K562 (cell line): Measurements from ENCODE around the gene EGLN3. TPM values are rescaled to one million over a fixed set of nuclear protein-coding genes. Genes with fewer than 3 reads are reported as not detected.

Experiments
- ARID1B ChIP-seq: fragments of 450-650 bp; IDR thresholded peaks from 2 replicates; pipeline ENCODE4 v1.6.1; 2016; ENCODE audit warnings: antibody characterized with exemption, mild to moderate bottlenecking, inconsistent platforms
- ATF1 ChIP-seq, 2 experiments: fragments of 450-650 bp in 1 of 2; IDR thresholded peaks; 2 replicates each; pipeline ENCODE4 v1.6.1; 2016; ENCODE audit warnings: missing compliant biosample characterization in 1 of 2, missing genetic modification characterization in 1 of 2
- CCNT2 ChIP-seq: IDR thresholded peaks from 2 replicates; pipeline ENCODE4 v1.6.1; 2011; ENCODE audit warnings: borderline replicate concordance, low read depth, mild to moderate bottlenecking, moderate library complexity, mixed read lengths, low read length; ENCODE audit not compliant: insufficient read length; ENCODE audit errors: extremely low read depth
- MYC ChIP-seq, 2 experiments: fragments of 250-450 bp in 1 of 2; sonication (Bioruptor Pico) in 1 of 2; IDR thresholded peaks; 2 replicates each; pipeline versions ENCODE4 v1.5.1 to v1.6.1; 2012 to 2021; ENCODE audit warnings: low read depth in 2 of 2, borderline replicate concordance in 1 of 2, improper control_type of control experiment in 1 of 2, low read length in 1 of 2, mild to moderate bottlenecking in 1 of 2, moderate library complexity in 1 of 2
- NCOA1 ChIP-seq: fragments of 450-650 bp; IDR thresholded peaks from 2 replicates; pipeline ENCODE4 v1.6.1; 2016; ENCODE audit warnings: low read depth
- NCOA2 ChIP-seq, 2 experiments: fragments of 450-650 bp; IDR thresholded peaks; 2 replicates each; pipeline ENCODE4 v1.6.1; 2018; ENCODE audit warnings: mild to moderate bottlenecking in 2 of 2, moderate library complexity in 1 of 2; ENCODE audit not compliant: partially characterized antibody in 2 of 2
- POLR2H ChIP-seq: IDR thresholded peaks from 2 replicates; pipeline ENCODE4 v1.6.1; 2016; ENCODE audit warnings: missing genetic modification characterization, low read depth, mild to moderate bottlenecking, control low read depth, missing compliant biosample characterization, moderate library complexity
- POU5F1 ChIP-seq: fragments of 150-350 bp; IDR thresholded peaks from 2 replicates; pipeline ENCODE4 v1.6.1; 2014; ENCODE audit warnings: borderline replicate concordance, low read length, low read depth, mild to moderate bottlenecking; ENCODE audit not compliant: partially characterized antibody
- STAT5B ChIP-seq: fragments of 250-450 bp; sonication (Bioruptor Pico); IDR thresholded peaks from 2 replicates; pipeline ENCODE4 v1.8.0; 2021; ENCODE audit warnings: mild to moderate bottlenecking, inconsistent platforms
- TAF7 ChIP-seq: fragments of 450-650 bp; IDR thresholded peaks from 2 replicates; pipeline ENCODE4 v1.6.1; 2016; ENCODE audit warnings: missing genetic modification characterization, missing compliant biosample characterization
- TCF7L2 ChIP-seq: fragments of 150-350 bp; IDR thresholded peaks from 2 replicates; pipeline ENCODE4 v1.6.1; 2016; ENCODE audit warnings: low read depth, mild to moderate bottlenecking, low read length, moderate library complexity
- XRCC4 ChIP-seq: IDR thresholded peaks from one replicate; pipeline ENCODE4 v1.6.1; 2011; ENCODE audit not compliant: insufficient read depth, insufficient read length; ENCODE audit errors: extremely low read depth
- YBX1 ChIP-seq: fragments of 450-650 bp; IDR thresholded peaks from 2 replicates; pipeline ENCODE4 v1.7.1; 2016; ENCODE audit warnings: mild to moderate bottlenecking
- ZNF121 ChIP-seq: sonication (generic); formaldehyde crosslinking; conservative IDR thresholded peaks from 2 replicates; pipeline ENCODE4 v1.8.0; 2022; ENCODE audit warnings: missing genetic modification reagents
- ZNF146 ChIP-seq: IDR thresholded peaks from one replicate; pipeline ENCODE4 v1.6.1; 2018; ENCODE audit warnings: missing compliant biosample characterization; ENCODE audit not compliant: unreplicated experiment
- ZNF253 ChIP-seq: fragments of 250-450 bp; sonication (Bioruptor Pico); conservative IDR thresholded peaks from 2 replicates; pipeline ENCODE4 v1.6.1; 2021; ENCODE audit warnings: mild to moderate bottlenecking
- polyA plus RNA-seq, 8 experiments: library from polyadenylated mRNA; depleted of rRNA in 4 of 8; stranded (reverse) in 5 of 8; unstranded in 3 of 8; fragments of >200 nt; fragmentation: Nextera tagmentation in 2 of 8; fragmentation: Illumina TruSeq in 1 of 8; extraction: Ambion mirVana in 2 of 8; extraction: Trizol in 1 of 8; gene quantifications; 2 replicates each; pipeline versions ENCODE4 v1.2.1 to v1.2.3, GENCODE V29; 2011 to 2014; ENCODE audit warnings: inconsistent platforms in 1 of 8, missing spikeins in 1 of 8
- total RNA-seq, 7 experiments: library from RNA; depleted of rRNA in 6 of 7; stranded (reverse); fragments of >200 nt in 6 of 7; fragmentation: Illumina TruSeq in 2 of 7; extraction: Trizol in 2 of 7; gene quantifications; 2 replicates each; pipeline versions ENCODE4 v1.2.1 to v1.2.3, GENCODE V29; 2011 to 2021; ENCODE audit warnings: low replicate concordance in 1 of 7
- TF ChIP-seq, protein P1 (sequence below): fragments of 250-450 bp; sonication (Bioruptor Pico); IDR thresholded peaks from 2 replicates; pipeline ENCODE4 v1.8.0; 2022; ENCODE audit warnings: moderate library complexity, mild to moderate bottlenecking, inconsistent platforms
- TF ChIP-seq, protein P2 (sequence below), 2 experiments: fragments of 200-800 bp in 1 of 2; sonication (Bioruptor generic) in 1 of 2; sonication (generic) in 1 of 2; formaldehyde crosslinking in 1 of 2; IDR thresholded peaks in 1 of 2; conservative IDR thresholded peaks in 1 of 2; 2 replicates each; pipeline versions ENCODE4 v1.5.0 to v1.6.1; 2016 to 2020; ENCODE audit warnings: missing compliant biosample characterization in 1 of 2, missing genetic modification characterization in 1 of 2, missing genetic modification reagents in 1 of 2
- TF ChIP-seq, protein P3 (sequence below): sonication (generic); formaldehyde crosslinking; IDR thresholded peaks from 2 replicates; pipeline ENCODE4 v1.8.0; 2022; ENCODE audit warnings: mild to moderate bottlenecking, missing genetic modification reagents
- TF ChIP-seq, protein P4 (sequence below), 2 experiments: IDR thresholded peaks in 1 of 2; conservative IDR thresholded peaks in 1 of 2; 2 replicates each; pipeline ENCODE4 v1.6.1; 2016; ENCODE audit warnings: low read depth in 2 of 2, mild to moderate bottlenecking in 1 of 2, missing compliant biosample characterization in 1 of 2, missing genetic modification characterization in 1 of 2, moderate library complexity in 1 of 2
- TF ChIP-seq, protein P5 (sequence below): fragments of 450-650 bp; IDR thresholded peaks from 2 replicates; pipeline ENCODE4 v1.6.1; 2016; ENCODE audit warnings: missing biosample characterization, missing genetic modification characterization

Gene EGLN3
- total and polyA plus RNA-seq, 9 of the 15 experiments (the other 6 are each of a cell fraction or from before 2014, with no cell fraction given): 2.5 to 87.6 (median 5.8) TPM

DNA sequence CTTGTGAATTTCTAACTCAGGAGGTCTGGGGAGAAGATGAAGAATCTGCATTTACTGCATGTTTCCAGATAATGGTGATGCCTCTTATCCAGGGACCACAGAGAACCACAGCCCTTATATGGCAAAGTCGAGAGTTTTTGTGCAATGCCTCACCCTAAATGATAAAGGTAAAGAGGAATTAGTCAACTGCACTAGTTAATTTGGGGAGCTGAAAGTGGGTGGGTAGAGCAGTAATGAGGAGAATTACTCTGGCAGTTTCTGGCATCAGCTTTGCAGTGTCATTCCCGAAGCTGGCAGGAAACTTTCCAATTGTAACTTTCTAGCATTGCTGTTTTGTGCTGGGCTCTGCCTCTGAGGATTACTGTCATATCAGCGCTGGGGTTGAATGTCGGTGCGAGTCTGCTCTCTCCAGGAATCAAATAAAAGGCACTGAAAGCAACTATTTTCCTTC is 10.3 kb downstream of the EGLN3 start (continued):
- TF ChIP-seq ZNF146 (CRISPR knock-in tag): no peak
- no peak for TF ChIP-seq POLR2H (tag)
- TF ChIP-seq MYC (IDR thresholded peaks at IDR 0.05; ENCODE audit: low read depth, low read length): no peak
- TF ChIP-seq MYC (CRISPR knock-in tag; IDR thresholded peaks at IDR 0.05; ENCODE audit: borderline replicate concordance, low read depth): no peak
- TF ChIP-seq TCF7L2: no peak
- TF ChIP-seq ZNF121 (CRISPR knock-in tag): no peak
- TF ChIP-seq, protein P1, sequence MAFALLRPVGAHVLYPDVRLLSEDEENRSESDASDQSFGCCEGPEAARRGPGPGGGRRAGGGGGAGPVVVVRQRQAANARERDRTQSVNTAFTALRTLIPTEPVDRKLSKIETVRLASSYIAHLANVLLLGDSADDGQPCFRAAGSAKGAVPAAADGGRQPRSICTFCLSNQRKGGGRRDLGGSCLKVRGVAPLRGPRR (CRISPR knock-in tag): no peak
- TF ChIP-seq ATF1 (CRISPR knock-in tag; IDR thresholded peaks at IDR 0.05): no peak
- no peak for TF ChIP-seq ATF1 (tag; IDR thresholded peaks at IDR 0.05)
- TF ChIP-seq, protein P2, sequence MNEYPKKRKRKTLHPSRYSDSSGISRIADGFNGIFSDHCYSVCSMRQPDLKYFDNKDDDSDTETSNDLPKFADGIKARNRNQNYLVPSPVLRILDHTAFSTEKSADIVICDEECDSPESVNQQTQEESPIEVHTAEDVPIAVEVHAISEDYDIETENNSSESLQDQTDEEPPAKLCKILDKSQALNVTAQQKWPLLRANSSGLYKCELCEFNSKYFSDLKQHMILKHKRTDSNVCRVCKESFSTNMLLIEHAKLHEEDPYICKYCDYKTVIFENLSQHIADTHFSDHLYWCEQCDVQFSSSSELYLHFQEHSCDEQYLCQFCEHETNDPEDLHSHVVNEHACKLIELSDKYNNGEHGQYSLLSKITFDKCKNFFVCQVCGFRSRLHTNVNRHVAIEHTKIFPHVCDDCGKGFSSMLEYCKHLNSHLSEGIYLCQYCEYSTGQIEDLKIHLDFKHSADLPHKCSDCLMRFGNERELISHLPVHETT (CRISPR knock-in tag; conservative IDR thresholded peaks at IDR 0.05 in 1 of 2, IDR thresholded peaks at IDR 0.05 in 1 of 2): no peak
- peak; percentile 67 for TF ChIP-seq ARID1B
- TF ChIP-seq NCOA2 (IDR thresholded peaks at IDR 0.05; ENCODE audit: partially characterized antibody in 2 of 2): no peak
- TF ChIP-seq STAT5B: no peak
- no peak for TF ChIP-seq ZNF253 (CRISPR knock-in tag)
- no peak for TF ChIP-seq XRCC4
- no peak for TF ChIP-seq CCNT2
- TF ChIP-seq, protein P3, sequence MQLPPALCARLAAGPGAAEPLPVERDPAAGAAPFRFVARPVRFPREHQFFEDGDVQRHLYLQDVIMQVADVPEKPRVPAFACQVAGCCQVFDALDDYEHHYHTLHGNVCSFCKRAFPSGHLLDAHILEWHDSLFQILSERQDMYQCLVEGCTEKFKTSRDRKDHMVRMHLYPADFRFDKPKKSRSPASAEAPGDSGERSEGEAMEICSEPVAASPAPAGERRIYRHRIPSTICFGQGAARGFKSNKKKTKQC (CRISPR knock-in tag): no peak
- TF ChIP-seq POU5F1: no peak
- TF ChIP-seq, protein P4, sequence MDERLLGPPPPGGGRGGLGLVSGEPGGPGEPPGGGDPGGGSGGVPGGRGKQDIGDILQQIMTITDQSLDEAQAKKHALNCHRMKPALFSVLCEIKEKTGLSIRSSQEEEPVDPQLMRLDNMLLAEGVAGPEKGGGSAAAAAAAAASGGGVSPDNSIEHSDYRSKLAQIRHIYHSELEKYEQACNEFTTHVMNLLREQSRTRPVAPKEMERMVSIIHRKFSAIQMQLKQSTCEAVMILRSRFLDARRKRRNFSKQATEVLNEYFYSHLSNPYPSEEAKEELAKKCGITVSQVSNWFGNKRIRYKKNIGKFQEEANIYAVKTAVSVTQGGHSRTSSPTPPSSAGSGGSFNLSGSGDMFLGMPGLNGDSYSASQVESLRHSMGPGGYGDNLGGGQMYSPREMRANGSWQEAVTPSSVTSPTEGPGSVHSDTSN (CRISPR knock-in tag; IDR thresholded peaks at IDR 0.05; ENCODE audit: low read depth): no peak
- TF ChIP-seq, protein P4 (tag; conservative IDR thresholded peaks at IDR 0.05; ENCODE audit: low read depth): no peak
- TF ChIP-seq NCOA1: no peak
- TF ChIP-seq TAF7 (tag): no peak
- TF ChIP-seq, protein P5, sequence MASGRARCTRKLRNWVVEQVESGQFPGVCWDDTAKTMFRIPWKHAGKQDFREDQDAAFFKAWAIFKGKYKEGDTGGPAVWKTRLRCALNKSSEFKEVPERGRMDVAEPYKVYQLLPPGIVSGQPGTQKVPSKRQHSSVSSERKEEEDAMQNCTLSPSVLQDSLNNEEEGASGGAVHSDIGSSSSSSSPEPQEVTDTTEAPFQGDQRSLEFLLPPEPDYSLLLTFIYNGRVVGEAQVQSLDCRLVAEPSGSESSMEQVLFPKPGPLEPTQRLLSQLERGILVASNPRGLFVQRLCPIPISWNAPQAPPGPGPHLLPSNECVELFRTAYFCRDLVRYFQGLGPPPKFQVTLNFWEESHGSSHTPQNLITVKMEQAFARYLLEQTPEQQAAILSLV (tag): no peak
- TF ChIP-seq YBX1: no peak
